ENCODE measurements around the gene FOXC2. TPM values are rescaled to one million over a fixed set of nuclear protein-coding genes. Genes with fewer than 3 reads are reported as not detected.
A peak's percentile ranks its signal among the peaks of the same experiment; 100 is the strongest.

FOXC2 gene
- total RNA-seq, 2 donors from 2014 or later = 54.5 to 60.7 TPM

DNA sequence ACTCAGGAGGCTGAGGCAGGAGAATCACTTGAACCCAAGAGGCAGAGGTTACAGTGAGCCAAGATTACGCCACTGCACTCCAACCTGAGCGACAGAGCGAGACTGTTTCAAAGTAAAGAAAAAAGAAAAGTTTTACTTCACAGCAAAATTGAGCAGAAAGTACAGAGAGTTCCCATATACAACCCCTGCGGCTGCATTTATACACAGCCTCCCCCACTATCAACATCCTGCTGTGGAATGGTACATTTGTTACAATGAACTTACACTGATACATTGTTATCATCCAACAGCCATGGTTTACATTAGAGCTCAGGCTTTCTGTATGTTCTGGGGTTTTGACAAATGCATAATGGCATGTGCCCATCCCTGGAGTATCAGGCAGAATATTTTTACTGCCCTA is 9.0 kb upstream of the FOXC2 start:
- no peak for DNase-seq (ENCODE audit: low spot score)
- TF ChIP-seq, protein P1, sequence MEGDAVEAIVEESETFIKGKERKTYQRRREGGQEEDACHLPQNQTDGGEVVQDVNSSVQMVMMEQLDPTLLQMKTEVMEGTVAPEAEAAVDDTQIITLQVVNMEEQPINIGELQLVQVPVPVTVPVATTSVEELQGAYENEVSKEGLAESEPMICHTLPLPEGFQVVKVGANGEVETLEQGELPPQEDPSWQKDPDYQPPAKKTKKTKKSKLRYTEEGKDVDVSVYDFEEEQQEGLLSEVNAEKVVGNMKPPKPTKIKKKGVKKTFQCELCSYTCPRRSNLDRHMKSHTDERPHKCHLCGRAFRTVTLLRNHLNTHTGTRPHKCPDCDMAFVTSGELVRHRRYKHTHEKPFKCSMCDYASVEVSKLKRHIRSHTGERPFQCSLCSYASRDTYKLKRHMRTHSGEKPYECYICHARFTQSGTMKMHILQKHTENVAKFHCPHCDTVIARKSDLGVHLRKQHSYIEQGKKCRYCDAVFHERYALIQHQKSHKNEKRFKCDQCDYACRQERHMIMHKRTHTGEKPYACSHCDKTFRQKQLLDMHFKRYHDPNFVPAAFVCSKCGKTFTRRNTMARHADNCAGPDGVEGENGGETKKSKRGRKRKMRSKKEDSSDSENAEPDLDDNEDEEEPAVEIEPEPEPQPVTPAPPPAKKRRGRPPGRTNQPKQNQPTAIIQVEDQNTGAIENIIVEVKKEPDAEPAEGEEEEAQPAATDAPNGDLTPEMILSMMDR (IDR thresholded peaks at IDR 0.05) = no peak
- H3K4me3 ChIP-seq = no peak overlapping the region
- H3K9me3 ChIP-seq = no peaks in the 10 kb centered on the region
- no peaks in the 10 kb centered on the region for H3K36me3 ChIP-seq
- H3K27me3 ChIP-seq (replicated peaks; ENCODE audit: insufficient read depth) = no peaks in the 10 kb centered on the region
- peak overlapping the region; percentile 67 to 80 for H3K27ac ChIP-seq
- peaks cover 7 to 40% of the 10 kb centered on the region in 2 donors for H3K4me1 ChIP-seq (ENCODE audit: control insufficient read depth in 1 of 2, low read depth in 2 of 2)
- ATAC-seq (ENCODE audit: insufficient number of reproducible peaks, low FRiP score, low read depth) = no peak

DNA sequence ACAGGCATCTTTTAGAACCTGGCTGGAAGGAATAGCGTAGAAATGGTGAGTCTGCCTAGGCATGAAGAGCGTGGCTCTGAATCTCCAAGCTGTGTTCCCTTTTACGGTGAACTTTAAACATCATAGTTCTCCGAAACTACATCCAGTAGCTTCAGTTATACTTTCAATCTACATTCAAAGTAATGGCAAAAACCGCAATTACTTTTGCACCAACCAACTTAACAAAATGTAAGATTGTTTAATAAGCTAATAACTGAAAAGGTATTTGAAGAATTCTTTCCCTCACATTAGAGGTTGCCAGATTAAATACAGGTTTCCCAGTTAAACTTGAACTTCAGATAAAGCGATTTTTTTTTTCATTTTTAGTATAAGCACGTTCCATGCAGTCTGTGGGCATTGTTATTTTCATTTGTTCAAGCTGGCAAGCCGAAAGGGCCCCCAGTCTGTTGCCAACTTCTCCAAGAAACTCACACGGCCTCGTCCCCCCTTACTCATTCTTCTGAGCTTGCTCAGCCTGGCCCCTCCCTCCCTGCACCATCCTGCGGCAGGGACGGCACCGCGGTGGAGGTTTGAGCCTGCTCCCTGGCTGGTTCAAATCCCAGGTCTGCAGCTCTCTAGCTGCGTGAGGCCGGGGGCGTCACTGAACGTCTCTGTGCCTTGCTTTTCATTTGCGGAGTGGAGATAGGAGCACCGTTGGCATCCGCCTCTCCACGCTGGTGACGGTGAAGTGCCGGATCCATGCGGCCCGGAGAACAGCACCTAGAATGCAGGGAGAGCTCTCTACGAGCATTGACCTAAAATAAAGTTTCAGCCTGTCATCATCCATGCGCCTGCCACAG is 8.1 kb upstream of the FOXC2 start:
- no peaks in the 10 kb centered on the region for H3K27me3 ChIP-seq (replicated peaks; ENCODE audit: insufficient read depth)
- ATAC-seq (ENCODE audit: insufficient number of reproducible peaks, low FRiP score, low read depth) (peak; percentile 57), DNase-seq (ENCODE audit: low spot score) (no peak)
- no peaks in the 10 kb centered on the region for H3K9me3 ChIP-seq
- peaks cover 7 to 36% of the 10 kb centered on the region in 2 donors for H3K4me1 ChIP-seq (ENCODE audit: control insufficient read depth in 1 of 2, low read depth in 2 of 2)
- H3K36me3 ChIP-seq = no peaks in the 10 kb centered on the region
- peak overlapping the region; percentile 67 to 80 for H3K27ac ChIP-seq
- peak overlapping the region; percentile 63 for H3K4me3 ChIP-seq
- TF ChIP-seq, protein P1 (IDR thresholded peaks at IDR 0.05) = no peak

DNA sequence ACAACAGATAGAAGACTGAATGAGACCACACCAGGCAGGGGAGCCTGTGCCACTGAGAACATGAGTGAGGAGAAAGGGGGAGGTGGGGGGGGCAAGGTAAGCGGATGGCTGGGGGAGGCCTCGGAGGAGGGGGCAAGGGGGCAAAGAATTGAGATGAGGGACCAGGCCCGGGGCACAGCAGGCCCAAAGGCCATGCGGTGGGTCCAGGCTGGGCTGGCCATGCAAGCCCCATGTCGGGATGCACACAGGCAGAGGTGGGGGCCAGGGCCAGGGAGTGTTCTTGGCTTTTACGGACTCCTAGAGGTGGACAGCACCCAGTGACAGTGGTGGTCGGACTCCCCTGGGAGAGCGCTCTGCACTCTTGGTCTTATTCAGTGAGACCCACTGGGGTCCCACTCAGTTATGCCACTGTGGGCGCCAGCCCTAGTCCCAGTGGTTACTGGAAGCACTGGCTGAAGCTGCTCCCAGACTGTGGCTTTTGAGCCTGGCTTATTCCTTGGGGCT is 6.8 kb upstream of the FOXC2 start:
- DNase-seq (ENCODE audit: low spot score) (no peak), ATAC-seq (ENCODE audit: insufficient number of reproducible peaks, low FRiP score, low read depth) (no peak)
- TF ChIP-seq, protein P1 (IDR thresholded peaks at IDR 0.05) = no peak
- Histone ChIP-seq H3K27me3 (replicated peaks; ENCODE audit: insufficient read depth) (no peaks in the 10 kb centered on the region), H3K4me1 (ENCODE audit: control insufficient read depth in 1 of 2, low read depth in 2 of 2) (peaks cover 3 to 25% of the 10 kb centered on the region in 2 donors), H3K9me3 (no peaks in the 10 kb centered on the region), H3K4me3 (no peak overlapping the region), H3K27ac (no peak overlapping the region), H3K36me3 (no peaks in the 10 kb centered on the region)

DNA sequence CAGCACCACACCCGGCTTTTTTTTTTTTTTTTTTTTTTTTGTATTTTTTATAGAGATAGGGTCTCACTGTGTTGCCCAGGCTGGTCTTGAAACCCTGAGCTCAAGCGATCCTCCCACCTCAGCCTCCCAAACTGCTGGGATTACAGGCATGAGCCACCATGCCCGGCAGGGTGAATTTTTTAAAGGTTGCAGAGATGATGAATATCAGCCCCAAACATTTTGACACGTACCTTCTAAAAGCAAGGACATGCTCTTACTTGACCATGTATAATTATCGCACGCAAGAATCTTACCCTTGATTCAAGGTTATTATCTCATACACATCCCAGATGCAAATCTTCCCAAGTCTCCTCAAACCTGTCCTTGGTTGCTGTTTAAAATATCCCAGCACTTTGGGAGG is 4.3 kb upstream of the FOXC2 start:
- H3K27me3 ChIP-seq (replicated peaks; ENCODE audit: insufficient read depth) = no peaks in the 10 kb centered on the region

More for the DNA sequence above, 4.3 kb upstream of the FOXC2 start:
- no peaks in the 10 kb centered on the region for H3K9me3 ChIP-seq
- no peak overlapping the region for H3K4me3 ChIP-seq
- H3K4me1 ChIP-seq (ENCODE audit: control insufficient read depth in 1 of 2, low read depth in 2 of 2) = peaks cover 3 to 16% of the 10 kb centered on the region in 2 donors
- ATAC-seq (ENCODE audit: insufficient number of reproducible peaks, low FRiP score, low read depth) (no peak), DNase-seq (ENCODE audit: low spot score) (no peak)
- no peak overlapping the region for H3K27ac ChIP-seq
- TF ChIP-seq, protein P1 (IDR thresholded peaks at IDR 0.05) = no peak
- no peaks in the 10 kb centered on the region for H3K36me3 ChIP-seq

Measured in thoracic aorta (tissue), 2 donors.